ENCODE results near the gene GALNT1. TPM values are rescaled to one million over a fixed set of nuclear protein-coding genes. Genes with fewer than 3 reads are reported as not detected.

The GALNT1 gene
- total RNA-seq, 1 experiment from 2014 or later: 25.6 TPM

- no peaks in the 10 kb centered on the region for H3K9me3 ChIP-seq (ENCODE audit: low read depth, low read length, poor library complexity, severe bottlenecking)
- ChIA-PET CTCF (no interaction called here), POLR2A (ENCODE audit: low non-redundant PET) (no interaction called here)
- H3K27me3 ChIP-seq (replicated peaks; ENCODE audit: insufficient read depth, low read depth, low read length, poor library complexity): no peaks in the 10 kb centered on the region
- no peaks in the 10 kb centered on the region for H3K4me1 ChIP-seq (ENCODE audit: insufficient read depth, low read length, poor library complexity, severe bottlenecking)
- H3K36me3 ChIP-seq (ENCODE audit: insufficient read depth, low read length, poor library complexity, severe bottlenecking): no peaks in the 10 kb centered on the region
- H3K27ac ChIP-seq (ENCODE audit: low read depth, low read length, poor library complexity, severe bottlenecking): no peak overlapping the region
- no peak for DNase-seq (ENCODE audit: low spot score)
- no TSS peak for BruUV-seq (replicated peaks)
- TF ChIP-seq CTCF (conservative IDR thresholded peaks at IDR 0.05; ENCODE audit: low read depth, low read length) (no peak), EZH2 (IDR thresholded peaks at IDR 0.05; ENCODE audit: borderline replicate concordance, low read depth, low read length, poor library complexity, severe bottlenecking) (no peak)
- intact Hi-C loops (cut with micrococcal nuclease; ENCODE audit: unreplicated experiment): no loop called here
- no peak overlapping the region for H3K4me3 ChIP-seq (ENCODE audit: low read depth, low read length, poor library complexity, severe bottlenecking)
Observed at GRCh38 chr18:35716169-35716831, 134.8 kb downstream of the GALNT1 start.

DNA sequence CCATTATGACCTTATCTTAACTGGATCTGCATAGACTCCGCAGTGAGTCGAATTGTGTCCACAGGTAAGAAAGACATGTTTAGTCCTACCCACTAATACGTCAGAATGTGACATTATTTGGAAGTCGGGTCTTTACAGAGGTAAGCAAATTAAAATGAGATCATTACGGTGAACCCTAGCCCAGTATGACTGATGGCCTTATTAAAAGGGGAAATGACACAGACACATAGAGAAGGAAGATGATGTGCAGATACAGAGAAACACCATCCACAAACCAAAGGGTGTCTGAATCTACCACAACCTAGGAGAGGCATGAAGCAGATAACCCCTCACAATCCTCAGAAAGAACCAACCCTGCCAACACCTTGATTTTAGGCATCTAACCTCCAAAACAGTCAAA, 135.6 kb downstream of the GALNT1 start:
- DNase-seq (ENCODE audit: low spot score): no peak
- H3K36me3 ChIP-seq (ENCODE audit: insufficient read depth, low read length, poor library complexity, severe bottlenecking): no peaks in the 10 kb centered on the region
- CTCF ChIA-PET: no interaction called here
- H3K4me3 ChIP-seq (ENCODE audit: low read depth, low read length, poor library complexity, severe bottlenecking): no peak overlapping the region
- intact Hi-C loops (cut with micrococcal nuclease; ENCODE audit: unreplicated experiment): no loop called here
- no TSS peak for BruUV-seq (replicated peaks)
- H3K9me3 ChIP-seq (ENCODE audit: low read depth, low read length, poor library complexity, severe bottlenecking): no peaks in the 10 kb centered on the region
- no peaks in the 10 kb centered on the region for H3K4me1 ChIP-seq (ENCODE audit: insufficient read depth, low read length, poor library complexity, severe bottlenecking)
- H3K27me3 ChIP-seq (replicated peaks; ENCODE audit: insufficient read depth, low read depth, low read length, poor library complexity): no peaks in the 10 kb centered on the region
- TF ChIP-seq EZH2 (IDR thresholded peaks at IDR 0.05; ENCODE audit: borderline replicate concordance, low read depth, low read length, poor library complexity, severe bottlenecking) (no peak), CTCF (conservative IDR thresholded peaks at IDR 0.05; ENCODE audit: low read depth, low read length) (no peak)
- no peak overlapping the region for H3K27ac ChIP-seq (ENCODE audit: low read depth, low read length, poor library complexity, severe bottlenecking)
- POLR2A ChIA-PET (ENCODE audit: low non-redundant PET): no interaction called here

DNA sequence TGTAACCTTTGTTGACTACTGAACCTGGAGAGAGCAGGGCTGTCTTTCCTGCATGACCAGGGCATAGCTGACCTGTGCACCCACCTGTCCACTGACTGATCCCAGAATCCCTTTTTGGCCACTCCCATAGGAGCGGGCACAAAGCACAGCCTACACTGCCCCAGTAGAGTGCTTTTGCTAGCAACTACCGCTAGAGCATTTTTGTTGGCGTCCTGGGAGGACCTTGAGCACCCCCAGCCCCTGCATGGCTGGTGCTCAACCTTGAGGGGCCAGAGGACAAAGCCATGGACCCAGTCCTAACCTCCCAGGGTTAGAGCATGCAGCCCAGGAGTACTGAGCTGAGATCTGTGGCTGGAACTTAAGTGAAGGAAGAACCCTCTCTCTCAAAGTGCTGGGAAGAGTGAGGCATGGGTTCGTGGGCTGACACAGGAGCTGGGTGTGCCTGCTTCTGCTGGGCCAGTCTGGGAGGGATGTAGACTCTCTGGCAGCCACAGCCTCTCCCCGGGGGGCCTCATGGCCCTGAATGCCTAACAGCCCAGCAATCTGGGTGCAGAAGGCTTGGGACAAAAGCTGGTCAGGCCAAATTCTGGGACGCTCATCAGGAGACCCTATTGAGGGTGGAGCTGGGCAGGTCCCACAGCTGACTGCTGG, 140.0 kb downstream of the GALNT1 start:
- intact Hi-C loops (cut with micrococcal nuclease; ENCODE audit: unreplicated experiment): no loop called here
- no peak overlapping the region for H3K27ac ChIP-seq (ENCODE audit: low read depth, low read length, poor library complexity, severe bottlenecking)
- H3K9me3 ChIP-seq (ENCODE audit: low read depth, low read length, poor library complexity, severe bottlenecking): no peaks in the 10 kb centered on the region
- H3K27me3 ChIP-seq (replicated peaks; ENCODE audit: insufficient read depth, low read depth, low read length, poor library complexity): no peaks in the 10 kb centered on the region
- no peak for DNase-seq (ENCODE audit: low spot score)
- H3K4me3 ChIP-seq (ENCODE audit: low read depth, low read length, poor library complexity, severe bottlenecking): no peak overlapping the region
- H3K4me1 ChIP-seq (ENCODE audit: insufficient read depth, low read length, poor library complexity, severe bottlenecking): no peaks in the 10 kb centered on the region
- CTCF ChIA-PET: no interaction called here
- POLR2A ChIA-PET (ENCODE audit: low non-redundant PET): no interaction called here
- BruUV-seq (replicated peaks): no TSS peak
- TF ChIP-seq EZH2 (IDR thresholded peaks at IDR 0.05; ENCODE audit: borderline replicate concordance, low read depth, low read length, poor library complexity, severe bottlenecking) (no peak), CTCF (conservative IDR thresholded peaks at IDR 0.05; ENCODE audit: low read depth, low read length) (no peak)
- no peaks in the 10 kb centered on the region for H3K36me3 ChIP-seq (ENCODE audit: insufficient read depth, low read length, poor library complexity, severe bottlenecking)
